Measurements from ENCODE around the gene SIK3.
"Not testable (repeated sequence)": the region's sequence is repeated elsewhere in the genome, so short reads cannot be mapped to it uniquely, and the experiment has no call there.

The SIK3 gene

DNA sequence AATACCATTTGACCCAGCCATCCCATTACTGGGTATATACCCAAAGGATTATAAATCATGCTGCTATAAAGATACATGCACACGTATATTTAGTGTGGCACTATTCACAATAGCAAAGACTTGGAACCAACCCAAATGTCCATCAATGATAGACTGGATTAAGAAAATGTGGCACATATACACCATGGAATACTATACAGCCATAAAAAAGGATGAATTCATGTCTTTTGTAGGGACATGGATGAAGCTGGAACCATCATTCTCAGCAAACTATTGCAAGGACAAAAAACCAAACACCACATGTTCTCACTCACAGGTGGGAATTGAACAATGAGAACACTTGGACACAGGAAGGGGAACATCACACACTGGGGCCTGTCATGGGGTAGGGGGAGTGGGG is 14.7 kb upstream of the SIK3 start:
- H2BK5ac ChIP-seq (ENCODE audit: low read length); H2BK120ac ChIP-seq (ENCODE audit: low read depth, low read length); H3K4ac ChIP-seq (ENCODE audit: low read depth, low read length); H3K23ac ChIP-seq (ENCODE audit: low read length); DNase-seq; H3K79me2 ChIP-seq (ENCODE audit: control insufficient read depth, insufficient read depth, low read length); H2BK15ac ChIP-seq (replicated peaks; ENCODE audit: low read depth); H3K36me3 ChIP-seq (ENCODE audit: control insufficient read depth, insufficient read depth, low read length); H3K4me3 ChIP-seq (ENCODE audit: low read length); H3K56ac ChIP-seq (ENCODE audit: low read length); H3K4me2 ChIP-seq (ENCODE audit: low read length); H3K18ac ChIP-seq (ENCODE audit: low read length); H3K4me1 ChIP-seq (ENCODE audit: control insufficient read depth, low read depth, low read length); H3K27me3 ChIP-seq (ENCODE audit: insufficient read depth, low read length, poor library complexity); H4K5ac ChIP-seq (ENCODE audit: low read length); H3K9ac ChIP-seq (ENCODE audit: low read length); H3K27ac ChIP-seq (ENCODE audit: low read depth, low read length); H2AK5ac ChIP-seq (ENCODE audit: low read length); H3K79me1 ChIP-seq (ENCODE audit: low read length); H4K8ac ChIP-seq (ENCODE audit: low read depth, low read length): not testable (repeated sequence)
- no CpG with 5 or more reads among the region's 1 CpG for WGBS (ENCODE audit: extremely low coverage, insufficient coverage, low lambda C conversion rate)

DNA sequence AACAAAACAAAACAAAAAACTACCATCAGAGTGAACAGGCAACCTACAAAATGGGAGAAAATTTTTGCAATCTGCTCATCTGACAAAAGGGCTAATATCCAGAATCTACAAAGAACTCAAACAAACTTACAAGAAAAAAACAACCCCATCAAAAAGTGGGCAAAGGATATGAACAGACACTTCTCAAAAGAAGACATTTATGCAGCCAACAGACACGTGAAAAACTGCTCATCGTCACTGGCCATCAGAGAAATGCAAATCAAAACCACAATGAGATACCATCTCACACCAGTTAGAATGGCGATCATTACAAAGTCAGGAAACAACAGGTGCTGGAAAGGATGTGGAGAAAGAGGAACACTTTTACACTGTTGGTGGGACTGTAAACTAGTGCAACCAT is 14.3 kb upstream of the SIK3 start:
- H2BK120ac ChIP-seq (ENCODE audit: low read depth, low read length); H3K9ac ChIP-seq (ENCODE audit: low read length); H3K4me2 ChIP-seq (ENCODE audit: low read length); H3K27ac ChIP-seq (ENCODE audit: low read depth, low read length); H3K4me1 ChIP-seq (ENCODE audit: control insufficient read depth, low read depth, low read length); H3K27me3 ChIP-seq (ENCODE audit: insufficient read depth, low read length, poor library complexity); H3K4me3 ChIP-seq (ENCODE audit: low read length); H3K79me1 ChIP-seq (ENCODE audit: low read length); H3K18ac ChIP-seq (ENCODE audit: low read length); H3K23ac ChIP-seq (ENCODE audit: low read length); H3K79me2 ChIP-seq (ENCODE audit: control insufficient read depth, insufficient read depth, low read length); H4K8ac ChIP-seq (ENCODE audit: low read depth, low read length); DNase-seq; H3K56ac ChIP-seq (ENCODE audit: low read length); H2AK5ac ChIP-seq (ENCODE audit: low read length); H2BK5ac ChIP-seq (ENCODE audit: low read length); H3K4ac ChIP-seq (ENCODE audit: low read depth, low read length); H4K5ac ChIP-seq (ENCODE audit: low read length); H2BK15ac ChIP-seq (replicated peaks; ENCODE audit: low read depth); H3K36me3 ChIP-seq (ENCODE audit: control insufficient read depth, insufficient read depth, low read length): not testable (repeated sequence)
- WGBS (ENCODE audit: extremely low coverage, insufficient coverage, low lambda C conversion rate) = no CpG with 5 or more reads among the region's 3 CpGs

DNA sequence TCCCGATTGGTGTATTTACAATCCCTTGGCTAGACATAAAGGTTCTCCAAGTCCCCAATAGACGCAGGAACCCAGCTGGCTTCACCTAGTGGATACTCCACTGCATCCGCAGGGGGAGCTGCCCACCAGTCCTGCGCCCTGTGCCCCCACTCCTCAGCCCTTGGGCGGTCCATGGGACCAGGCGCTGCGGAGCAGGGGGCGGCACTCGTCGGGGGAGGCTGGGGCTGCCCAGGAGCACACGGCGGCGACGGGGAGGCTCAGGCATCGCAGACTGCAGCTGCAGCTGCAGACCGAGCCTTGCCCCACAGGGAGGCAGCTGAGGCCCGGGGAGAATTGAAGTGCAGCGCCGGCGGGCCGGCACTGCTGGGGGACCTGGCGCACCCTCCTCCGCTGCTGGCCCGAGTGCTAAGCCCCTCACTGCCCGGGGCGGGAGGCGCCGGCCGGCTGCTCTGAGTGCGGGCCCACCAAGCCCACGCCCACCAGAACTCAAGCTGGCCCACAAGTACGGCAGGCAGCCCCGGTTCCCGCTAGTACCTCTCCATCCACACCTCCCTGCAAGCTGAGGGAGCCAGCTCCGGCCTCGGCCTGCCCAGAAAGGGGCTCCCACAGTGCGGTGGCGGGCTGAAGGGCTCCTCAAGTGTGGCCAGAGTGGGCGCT is 12.2 kb upstream of the SIK3 start:
- H2BK5ac ChIP-seq (ENCODE audit: low read length) = no peak overlapping the region
- H2BK15ac ChIP-seq (replicated peaks; ENCODE audit: low read depth) = no peak overlapping the region
- no peaks in the 10 kb centered on the region for H3K27me3 ChIP-seq (ENCODE audit: insufficient read depth, low read length, poor library complexity)
- no peak overlapping the region for H4K8ac ChIP-seq (ENCODE audit: low read depth, low read length)
- no peaks in the 10 kb centered on the region for H3K79me2 ChIP-seq (ENCODE audit: control insufficient read depth, insufficient read depth, low read length)
- H3K27ac ChIP-seq (ENCODE audit: low read depth, low read length) = no peak overlapping the region
- no peaks in the 10 kb centered on the region for H3K4me1 ChIP-seq (ENCODE audit: control insufficient read depth, low read depth, low read length)
- H3K23ac ChIP-seq (ENCODE audit: low read length) = no peak overlapping the region
- no peak overlapping the region for H3K56ac ChIP-seq (ENCODE audit: low read length)
- no CpG with 5 or more reads among the region's 39 CpGs for WGBS (ENCODE audit: extremely low coverage, insufficient coverage, low lambda C conversion rate)
- no peak overlapping the region for H3K4me3 ChIP-seq (ENCODE audit: low read length)
- H4K5ac ChIP-seq (ENCODE audit: low read length) = no peak overlapping the region
- no peak overlapping the region for H3K4ac ChIP-seq (ENCODE audit: low read depth, low read length)
- no peak overlapping the region for H3K9ac ChIP-seq (ENCODE audit: low read length)
- no peak overlapping the region for H3K4me2 ChIP-seq (ENCODE audit: low read length)
- no peak overlapping the region for H3K18ac ChIP-seq (ENCODE audit: low read length)
- no peak overlapping the region for H2AK5ac ChIP-seq (ENCODE audit: low read length)
- no peaks in the 10 kb centered on the region for H3K36me3 ChIP-seq (ENCODE audit: control insufficient read depth, insufficient read depth, low read length)
- DNase-seq = no peak
- no peak overlapping the region for H2BK120ac ChIP-seq (ENCODE audit: low read depth, low read length)
- H3K79me1 ChIP-seq (ENCODE audit: low read length) = no peaks in the 10 kb centered on the region

GRCh38 chr11:117107701-117108590 is 9.7 kb upstream of the SIK3 start:
- no peak overlapping the region for H4K8ac ChIP-seq (ENCODE audit: low read depth, low read length)
- no peak overlapping the region for H3K4me3 ChIP-seq (ENCODE audit: low read length)
- H3K79me1 ChIP-seq (ENCODE audit: low read length) = no peaks in the 10 kb centered on the region
- WGBS (ENCODE audit: extremely low coverage, insufficient coverage, low lambda C conversion rate) = 100% methylated on average over 1 of the region's 5 CpGs
- H2AK5ac ChIP-seq (ENCODE audit: low read length) = no peak overlapping the region
- no peaks in the 10 kb centered on the region for H3K79me2 ChIP-seq (ENCODE audit: control insufficient read depth, insufficient read depth, low read length)
- no peak overlapping the region for H3K27ac ChIP-seq (ENCODE audit: low read depth, low read length)
- H3K9ac ChIP-seq (ENCODE audit: low read length) = no peak overlapping the region
- no peaks in the 10 kb centered on the region for H3K27me3 ChIP-seq (ENCODE audit: insufficient read depth, low read length, poor library complexity)
- no peak overlapping the region for H3K23ac ChIP-seq (ENCODE audit: low read length)
- H2BK5ac ChIP-seq (ENCODE audit: low read length) = no peak overlapping the region
- no peak overlapping the region for H3K4me2 ChIP-seq (ENCODE audit: low read length)
- DNase-seq = no peak
- no peak overlapping the region for H3K56ac ChIP-seq (ENCODE audit: low read length)
- H2BK120ac ChIP-seq (ENCODE audit: low read depth, low read length) = no peak overlapping the region
- H4K5ac ChIP-seq (ENCODE audit: low read length) = no peak overlapping the region
- no peak overlapping the region for H3K18ac ChIP-seq (ENCODE audit: low read length)
- no peak overlapping the region for H2BK15ac ChIP-seq (replicated peaks; ENCODE audit: low read depth)
- H3K4ac ChIP-seq (ENCODE audit: low read depth, low read length) = no peak overlapping the region
- H3K36me3 ChIP-seq (ENCODE audit: control insufficient read depth, insufficient read depth, low read length) = no peaks in the 10 kb centered on the region
- no peaks in the 10 kb centered on the region for H3K4me1 ChIP-seq (ENCODE audit: control insufficient read depth, low read depth, low read length)

- no peak overlapping the region for H2BK120ac ChIP-seq (ENCODE audit: low read depth, low read length)
- no peak overlapping the region for H3K4me2 ChIP-seq (ENCODE audit: low read length)
- peaks cover 19% of the 10 kb centered on the region for H3K79me2 ChIP-seq (ENCODE audit: control insufficient read depth, insufficient read depth, low read length)
- WGBS (ENCODE audit: extremely low coverage, insufficient coverage, low lambda C conversion rate) = no CpG with 5 or more reads among the region's 3 CpGs
- H3K27me3 ChIP-seq (ENCODE audit: insufficient read depth, low read length, poor library complexity) = no peaks in the 10 kb centered on the region
- H3K18ac ChIP-seq (ENCODE audit: low read length) = no peak overlapping the region
- H3K4ac ChIP-seq (ENCODE audit: low read depth, low read length) = no peak overlapping the region
- H4K5ac ChIP-seq (ENCODE audit: low read length) = no peak overlapping the region
- DNase-seq = no peak
- peaks cover 9% of the 10 kb centered on the region for H3K4me1 ChIP-seq (ENCODE audit: control insufficient read depth, low read depth, low read length)
- no peak overlapping the region for H3K4me3 ChIP-seq (ENCODE audit: low read length)
- no peak overlapping the region for H2BK5ac ChIP-seq (ENCODE audit: low read length)
- H3K79me1 ChIP-seq (ENCODE audit: low read length) = peaks cover 4% of the 10 kb centered on the region
- no peak overlapping the region for H3K56ac ChIP-seq (ENCODE audit: low read length)
- no peak overlapping the region for H2AK5ac ChIP-seq (ENCODE audit: low read length)
- no peak overlapping the region for H2BK15ac ChIP-seq (replicated peaks; ENCODE audit: low read depth)
- H4K8ac ChIP-seq (ENCODE audit: low read depth, low read length) = no peak overlapping the region
- no peak overlapping the region for H3K27ac ChIP-seq (ENCODE audit: low read depth, low read length)
- no peaks in the 10 kb centered on the region for H3K36me3 ChIP-seq (ENCODE audit: control insufficient read depth, insufficient read depth, low read length)
- H3K9ac ChIP-seq (ENCODE audit: low read length) = no peak overlapping the region
- H3K23ac ChIP-seq (ENCODE audit: low read length) = no peak overlapping the region
These were observed 2.3 kb upstream of the SIK3 start for GRCh38 chr11:117100556-117100955.

Measured in mesendoderm (in vitro differentiated cells).